ENCODE results near the gene CLIC6.

- no peak for TF ChIP-seq CTCF (conservative IDR thresholded peaks at IDR 0.05)
- TF ChIP-seq ZFX (IDR thresholded peaks at IDR 0.05), result no peak
These were observed 44.8 kb downstream of the CLIC6 start for GRCh38 chr21:34713621-34714020.

Measured in C4-2B (cell line).